Transverse colon (tissue), 4 donors: ENCODE data around the gene SPAG6. TPM values are rescaled to one million over a fixed set of nuclear protein-coding genes. Genes with fewer than 3 reads are reported as not detected.

Experiments
- DNase-seq: peaks from one replicate; pipeline ENCODE4 v3.0.0-alpha.2; 2019
- H3K27ac ChIP-seq, 4 donors: fragments of 200-600 bp; sonication (generic); 2 replicates each; pipeline ENCODE4 v1.5.1; 2016 to 2018; ENCODE audit warnings: inconsistent platforms in 4 of 4
- H3K27me3 ChIP-seq: fragments of 200-600 bp; sonication (generic); 2 replicates; pipeline ENCODE4 v1.5.1; 2017; ENCODE audit warnings: inconsistent platforms
- H3K36me3 ChIP-seq, 4 donors: fragments of 200-600 bp; sonication (generic); 2 replicates each; pipeline ENCODE4 v1.5.1; 2017 to 2019; ENCODE audit warnings: inconsistent platforms in 4 of 4
- H3K4me1 ChIP-seq, 4 donors: fragments of 200-600 bp; sonication (generic); 2 replicates each; pipeline ENCODE4 v1.5.1; 2017 to 2020; ENCODE audit warnings: inconsistent platforms in 4 of 4
- H3K4me3 ChIP-seq, 4 donors: fragments of 200-600 bp; sonication (generic); 1 replicate in 1 of 4; 2 replicates in 3 of 4; pipeline versions ENCODE4 v1.5.1 to v1.6.1; 2017 to 2019; ENCODE audit warnings: inconsistent platforms in 4 of 4
- H3K9me3 ChIP-seq, 2 donors: fragments of 200-600 bp; sonication (generic); 2 replicates each; pipeline ENCODE4 v1.5.1; 2017 to 2019; ENCODE audit warnings: inconsistent platforms in 2 of 2
- EP300 ChIP-seq: sonication (generic); formaldehyde crosslinking; IDR thresholded peaks from one replicate; pipeline ENCODE4 v1.6.1; 2017; ENCODE audit warnings: antibody characterized with exemption, low read depth
- POLR2A ChIP-seq: fragments of 450-650 bp; IDR thresholded peaks from one replicate; pipeline ENCODE4 v1.6.1; 2016; ENCODE audit warnings: antibody characterized with exemption, mild to moderate bottlenecking, moderate library complexity
- POLR2AphosphoS5 ChIP-seq, 3 donors: sonication (generic); formaldehyde crosslinking; IDR thresholded peaks; one replicate each; pipeline ENCODE4 v1.6.1; 2016; ENCODE audit warnings: antibody characterized with exemption in 3 of 3
- WGBS, 2 donors: methylation state at CpG; one replicate each; pipeline ENCODE4 v1.1.5; 2018; ENCODE audit warnings: low coverage in 1 of 2; 5-methylcytosine and 5-hydroxymethylcytosine counted together
- in situ Hi-C, 4 donors: fragments of 200-750 bp; cut with MboI; loops; one replicate each; pipeline versions ENCODE4 v1.15.0 to v1.15.1; 2017; ENCODE audit warnings: low sequenced_read_pairs in 3 of 4, low pct_ligation_motif_present in 1 of 4, low pct_unique_long_range_greater_than_20kb in 1 of 4
- intact Hi-C: fragments of 100-400 bp; cut with DNase I; formaldehyde crosslinking; loops from one replicate; pipeline ENCODE4 v1.15.1; 2023; ENCODE audit warnings: low total_unique reads
- total RNA-seq, 4 donors: library from RNA; depleted of rRNA; stranded (reverse); fragments of >200 nt; gene quantifications; one replicate each; pipeline ENCODE4 v1.1.0, GENCODE V29; 2016
- TF ChIP-seq, protein P1 (sequence below), 5 experiments: fragments of 200-600 bp in 3 of 5; fragments of 450-650 bp in 2 of 5; sonication (generic) in 3 of 5; IDR thresholded peaks; 1 replicate in 2 of 5; 2 replicates in 3 of 5; pipeline ENCODE4 v1.5.1; 2016 to 2017; ENCODE audit warnings: antibody characterized with exemption in 5 of 5, inconsistent platforms in 3 of 5, mild to moderate bottlenecking in 2 of 5, moderate library complexity in 1 of 5

SPAG6 gene
- total RNA-seq, 4 donors from 2014 or later: not detected

DNA sequence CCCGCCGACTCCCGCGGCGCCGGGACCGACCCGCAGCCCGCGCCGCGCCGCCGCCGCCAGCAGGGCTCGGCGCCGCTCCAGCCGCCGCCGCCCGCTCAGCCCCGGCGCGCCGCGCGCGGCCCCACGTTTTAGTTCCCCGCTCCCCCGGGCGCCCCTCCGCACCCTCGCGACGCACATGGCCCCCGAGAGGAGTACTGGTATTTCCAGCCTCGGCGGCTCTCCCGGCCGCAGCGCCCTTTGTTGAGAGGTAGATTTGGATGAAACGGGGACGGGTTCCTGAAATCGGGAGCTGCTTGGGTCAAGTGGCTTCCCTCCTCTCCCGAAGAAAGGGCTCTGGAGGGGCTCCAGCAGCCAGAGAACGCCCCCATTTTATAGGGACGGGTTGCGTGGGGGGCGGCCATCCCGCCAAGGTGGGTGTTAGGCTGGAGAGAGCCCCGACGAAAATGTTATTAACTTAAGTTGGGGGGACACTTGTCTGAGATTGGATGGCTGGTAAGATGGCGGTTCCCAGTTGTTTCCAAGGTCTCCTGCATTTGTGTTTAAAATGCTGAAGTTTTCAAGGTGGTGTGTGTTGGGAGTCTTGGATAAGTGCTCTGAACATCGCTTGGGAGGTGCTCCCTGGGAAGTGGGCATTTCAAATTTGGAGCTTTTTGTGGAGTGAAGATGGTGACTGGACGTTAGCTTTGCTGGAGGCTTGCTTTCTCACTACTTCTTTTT lies 23.2 kb upstream of the SPAG6 start:
- WGBS, 2 donors: 2 to 5% methylated on average over 2 to 16 of the region's 57 CpGs
- in situ Hi-C loops (loop anchor here in 2 of 4 donors (10.0 to 25.0 kb wide), 3 partner anchors 310 to 810 kb away; partner anchors contain the start of gene DNAJC1 (in 2 of the 2)), intact Hi-C loops (loop anchor here (2.0 to 5.0 kb wide), 2 partner anchors 320 to 797 kb away; partner anchors contain the start of genes DNAJC1 and SKIDA1)
- TF ChIP-seq, protein P1, sequence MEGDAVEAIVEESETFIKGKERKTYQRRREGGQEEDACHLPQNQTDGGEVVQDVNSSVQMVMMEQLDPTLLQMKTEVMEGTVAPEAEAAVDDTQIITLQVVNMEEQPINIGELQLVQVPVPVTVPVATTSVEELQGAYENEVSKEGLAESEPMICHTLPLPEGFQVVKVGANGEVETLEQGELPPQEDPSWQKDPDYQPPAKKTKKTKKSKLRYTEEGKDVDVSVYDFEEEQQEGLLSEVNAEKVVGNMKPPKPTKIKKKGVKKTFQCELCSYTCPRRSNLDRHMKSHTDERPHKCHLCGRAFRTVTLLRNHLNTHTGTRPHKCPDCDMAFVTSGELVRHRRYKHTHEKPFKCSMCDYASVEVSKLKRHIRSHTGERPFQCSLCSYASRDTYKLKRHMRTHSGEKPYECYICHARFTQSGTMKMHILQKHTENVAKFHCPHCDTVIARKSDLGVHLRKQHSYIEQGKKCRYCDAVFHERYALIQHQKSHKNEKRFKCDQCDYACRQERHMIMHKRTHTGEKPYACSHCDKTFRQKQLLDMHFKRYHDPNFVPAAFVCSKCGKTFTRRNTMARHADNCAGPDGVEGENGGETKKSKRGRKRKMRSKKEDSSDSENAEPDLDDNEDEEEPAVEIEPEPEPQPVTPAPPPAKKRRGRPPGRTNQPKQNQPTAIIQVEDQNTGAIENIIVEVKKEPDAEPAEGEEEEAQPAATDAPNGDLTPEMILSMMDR (IDR thresholded peaks at IDR 0.05): no peak
- TF ChIP-seq POLR2A (no peak), EP300 (no peak), POLR2AphosphoS5 (IDR thresholded peaks at IDR 0.05) (no peak)
- Histone ChIP-seq H3K27ac (peak overlapping the region in 3 of 4 donors; percentile 26 to 52 (median 30)), H3K36me3 (no peaks in the 10 kb centered on the region), H3K4me1 (peaks cover 15 to 68% (median 30%) of the 10 kb centered on the region in 4 donors), H3K27me3 (peaks cover 31% of the 10 kb centered on the region), H3K4me3 (peak overlapping the region; percentile 44 to 68 (median 51)), H3K9me3 (no peaks in the 10 kb centered on the region)
- no peak for DNase-seq

DNA sequence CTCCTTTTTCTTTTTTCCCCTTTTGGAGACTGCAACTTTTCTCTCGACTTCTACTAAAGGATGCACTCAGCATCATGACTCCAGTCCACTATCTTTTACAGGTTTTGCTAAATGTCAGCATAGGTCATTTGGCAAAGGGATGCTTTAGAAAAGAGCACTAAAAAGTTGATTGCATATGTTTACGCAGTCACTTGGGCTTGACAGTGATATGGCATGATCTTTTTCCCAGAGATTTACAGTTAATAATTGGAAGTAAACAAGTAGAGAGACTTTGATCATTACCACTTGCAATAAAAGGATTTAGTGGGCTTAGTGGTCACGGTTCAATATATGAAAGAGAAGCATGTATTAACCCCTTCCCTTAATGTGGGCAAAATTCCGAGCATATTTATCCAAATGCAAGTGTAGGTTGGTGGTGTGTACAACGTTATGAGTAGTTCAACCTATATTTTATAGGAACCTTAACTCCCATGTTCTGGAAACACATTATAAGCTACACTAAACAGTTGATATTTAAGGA lies 22.6 kb upstream of the SPAG6 start:
- 56 to 59% methylated on average over 5 of the region's 5 CpGs for WGBS, 2 donors
- Histone ChIP-seq H3K27ac (peak overlapping the region in 3 of 4 donors; percentile 26 to 52 (median 30)), H3K4me1 (peaks cover 11 to 62% (median 26%) of the 10 kb centered on the region in 4 donors), H3K4me3 (peak overlapping the region in 3 of 4 donors; percentile 50 to 68 (median 52)), H3K36me3 (peaks cover 0 to 3% (median 0%) of the 10 kb centered on the region in 4 donors), H3K9me3 (no peaks in the 10 kb centered on the region), H3K27me3 (peaks cover 31% of the 10 kb centered on the region)
- TF ChIP-seq POLR2A: no peak
- TF ChIP-seq EP300: no peak
- TF ChIP-seq POLR2AphosphoS5 (IDR thresholded peaks at IDR 0.05): no peak
- TF ChIP-seq, protein P1 (IDR thresholded peaks at IDR 0.05): no peak
- intact Hi-C loops: loop anchor here (5.0 kb wide), 1 partner anchor 320 kb away; the partner anchor contains the start of gene DNAJC1
- DNase-seq: no peak
- in situ Hi-C loops: loop anchor here in 2 of 4 donors (10.0 to 25.0 kb wide), 3 partner anchors 310 to 810 kb away; partner anchors contain the start of gene DNAJC1 (in 2 of the 2)

DNA sequence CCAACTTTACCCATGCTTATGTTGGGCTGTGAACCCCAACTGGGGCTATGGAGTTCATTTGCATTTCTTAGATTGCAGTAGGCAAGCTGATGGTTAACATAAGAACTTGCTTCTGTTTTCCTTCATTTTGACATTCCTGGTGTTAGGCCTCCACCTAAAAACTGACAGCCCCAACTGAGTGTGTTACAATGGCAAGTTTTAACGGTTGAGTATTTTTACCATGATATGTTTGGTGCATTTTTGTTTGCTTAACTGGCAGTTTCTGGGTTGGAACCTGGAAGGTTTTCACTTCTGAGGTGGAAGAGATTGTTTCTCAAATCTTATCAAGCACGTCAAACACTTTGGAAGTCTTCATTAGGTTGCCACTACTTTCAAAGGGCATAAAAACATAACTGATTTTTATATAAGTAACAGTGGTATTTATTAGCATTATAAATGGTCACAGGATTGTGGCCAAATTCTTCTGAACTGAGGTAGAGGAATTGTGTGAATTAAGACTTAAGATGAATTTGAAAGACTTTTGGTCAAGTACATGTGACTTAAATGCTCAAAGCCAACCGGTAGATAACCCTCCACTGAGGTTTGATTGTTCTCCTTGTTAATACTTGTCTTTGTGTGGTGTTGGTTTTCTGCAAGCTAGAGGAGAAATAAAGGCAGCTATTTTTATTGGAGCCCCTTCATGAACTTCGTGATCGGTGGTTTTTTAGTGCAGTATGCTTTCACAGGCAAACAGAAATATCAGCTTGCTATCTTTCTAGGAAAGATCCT lies 21.6 kb upstream of the SPAG6 start:
- H3K9me3 ChIP-seq: no peaks in the 10 kb centered on the region
- intact Hi-C loops: loop anchor here (5.0 kb wide), 1 partner anchor 321 kb away; the partner anchor contains the start of gene DNAJC1

More for the DNA sequence above, 21.6 kb upstream of the SPAG6 start:
- WGBS, 2 donors: 75 to 76% methylated on average over 5 of the region's 5 CpGs
- Histone ChIP-seq H3K27ac (no peak overlapping the region), H3K4me1 (peaks cover 11 to 51% (median 25%) of the 10 kb centered on the region in 4 donors), H3K36me3 (peaks cover 0 to 8% (median under 1%) of the 10 kb centered on the region in 4 donors), H3K4me3 (no peak overlapping the region), H3K27me3 (peaks cover 31% of the 10 kb centered on the region)
- in situ Hi-C loops: loop anchor here in 2 of 4 donors (10.0 to 25.0 kb wide), 3 partner anchors 311 to 811 kb away; partner anchors contain the start of gene DNAJC1 (in 2 of the 2)
- TF ChIP-seq, protein P1 (IDR thresholded peaks at IDR 0.05): no peak
- TF ChIP-seq POLR2A (no peak), EP300 (no peak), POLR2AphosphoS5 (IDR thresholded peaks at IDR 0.05) (no peak)
- no peak for DNase-seq
